HuH-7 (cell line): Measurements from ENCODE around the gene FNDC3B.

Source experiments
- DNase-seq: peaks from one replicate; pipeline ENCODE4 v3.0.0; 2011; ENCODE audit warnings: low spot score

The FNDC3B gene

DNA sequence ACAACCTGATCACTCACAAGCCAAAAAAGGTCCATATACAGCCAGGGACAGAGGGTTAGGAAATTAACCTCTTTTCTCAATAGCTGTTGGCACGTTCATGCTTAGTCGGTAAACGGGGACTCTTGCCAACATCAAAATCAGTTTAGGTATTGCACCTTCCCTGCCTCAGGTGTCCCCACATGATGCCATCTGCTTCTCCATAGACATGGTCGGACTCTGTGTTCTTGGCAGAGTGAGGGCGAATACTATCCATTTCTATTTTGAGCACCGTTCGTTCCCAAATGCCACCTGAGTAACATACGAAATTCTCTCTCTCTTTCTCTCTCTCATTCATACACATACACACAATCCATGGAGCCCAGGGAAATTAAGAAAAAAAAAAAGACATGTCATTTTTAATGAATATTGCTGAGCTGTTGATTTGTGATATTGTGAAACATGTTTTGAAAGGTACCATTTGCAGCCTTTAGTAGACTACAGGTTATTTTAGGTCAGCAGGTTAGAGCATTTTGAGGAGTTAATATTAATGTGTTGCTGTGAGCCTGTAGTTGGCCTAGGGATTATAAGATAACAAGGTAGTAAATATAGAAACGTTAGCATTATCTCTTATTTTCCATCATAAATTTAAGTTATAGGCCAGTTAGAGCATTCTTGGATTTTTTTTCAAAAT lies 330.3 kb downstream of the FNDC3B start:
- no peak for DNase-seq

DNA sequence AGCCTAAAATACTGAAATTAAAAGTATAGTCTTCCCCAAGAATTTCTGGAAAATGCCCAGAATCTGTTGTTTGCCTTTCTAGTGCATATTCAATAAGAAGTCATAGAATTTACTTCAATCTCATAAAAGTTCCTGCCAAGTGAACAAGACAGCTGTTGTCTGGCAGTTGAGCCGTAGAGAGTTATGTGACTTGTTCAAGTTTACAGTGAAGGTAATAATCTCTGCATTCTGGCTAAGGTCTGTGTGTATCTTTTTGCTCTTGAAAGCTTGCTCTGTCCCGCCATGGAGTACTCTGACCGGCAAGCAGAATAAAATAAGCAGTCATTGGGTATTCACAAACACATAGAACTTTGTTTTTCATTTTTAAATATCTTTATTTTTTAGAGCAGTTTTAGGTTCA lies 331.0 kb downstream of the FNDC3B start:
- DNase-seq: no peak

DNA sequence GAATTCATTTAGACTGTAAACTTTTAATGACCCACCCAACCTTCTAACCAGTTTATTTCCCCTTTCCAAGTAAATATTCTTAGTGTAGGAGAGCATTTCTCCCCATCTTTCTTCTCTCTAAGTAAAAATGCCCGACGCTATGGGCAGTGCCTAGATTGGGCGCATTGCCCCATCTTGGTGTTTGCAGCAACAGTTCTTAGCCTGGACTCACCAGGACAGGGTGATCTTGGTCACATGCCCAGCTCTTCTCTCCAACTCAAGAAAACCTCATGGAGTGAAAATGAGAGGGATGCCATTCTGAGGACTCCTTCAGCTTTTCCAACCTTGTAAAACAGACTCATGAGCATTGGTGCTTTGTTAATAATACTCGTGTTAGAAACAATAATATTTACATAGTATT lies 332.2 kb downstream of the FNDC3B start:
- DNase-seq: no peak

DNA sequence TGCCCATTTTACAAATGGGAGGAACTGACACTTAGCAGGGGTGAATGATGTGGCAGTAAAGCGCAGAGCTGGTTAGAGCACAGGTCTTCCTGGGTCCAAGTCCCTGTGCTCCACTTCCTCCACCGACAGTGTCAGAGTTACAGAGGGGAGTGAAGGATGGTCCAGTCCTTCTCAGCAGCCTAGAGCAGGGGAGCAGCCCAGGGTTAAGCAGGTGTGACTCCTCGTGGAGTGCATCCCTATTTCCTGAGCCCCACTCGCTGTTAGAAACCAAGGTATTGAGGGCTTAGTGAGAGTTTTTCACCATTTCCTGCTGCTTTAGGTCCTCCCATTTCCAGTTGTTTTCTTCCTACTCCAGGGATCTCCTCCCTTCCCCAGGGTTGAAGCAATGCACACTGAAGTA lies 333.5 kb downstream of the FNDC3B start:
- no peak for DNase-seq

- no peak for DNase-seq
These were observed 334.5 kb downstream of the FNDC3B start for GRCh38 chr3:172373912-172374311.

DNA sequence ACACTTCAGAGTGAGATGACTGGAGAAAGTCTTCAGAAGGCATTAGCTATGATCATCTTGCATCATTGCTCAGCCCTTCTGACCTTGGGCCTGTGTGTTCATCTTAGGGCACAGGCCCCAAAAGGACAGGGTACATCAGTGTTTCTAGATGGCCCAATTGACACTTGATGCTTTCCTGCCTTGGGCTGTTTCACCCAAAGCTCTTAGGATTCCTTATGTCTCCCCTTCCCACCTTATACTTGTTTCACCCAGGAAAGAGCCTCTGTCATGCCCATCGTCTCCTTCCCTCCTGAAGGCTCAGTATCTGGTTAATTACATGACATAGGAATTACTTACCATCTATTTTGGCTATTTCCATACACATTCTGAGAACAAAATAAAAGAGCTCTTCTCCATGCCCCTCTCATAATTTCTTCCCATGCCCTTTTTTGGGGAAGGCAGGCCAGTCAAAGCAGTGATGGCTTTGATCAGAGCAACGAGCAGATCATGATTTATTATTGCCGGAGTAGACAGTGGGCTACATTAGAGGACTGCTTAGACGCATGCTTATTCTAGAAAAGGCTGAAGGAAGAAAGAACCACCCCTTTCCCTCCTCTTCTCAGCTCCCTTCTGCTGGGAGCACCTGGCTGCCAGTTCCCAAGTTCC lies 335.9 kb downstream of the FNDC3B start:
- no peak for DNase-seq

- no peak for DNase-seq
These were observed 337.0 kb downstream of the FNDC3B start for GRCh38 chr3:172376402-172376801.

- DNase-seq: no peak
These were observed 337.5 kb downstream of the FNDC3B start for GRCh38 chr3:172376881-172377280.

DNA sequence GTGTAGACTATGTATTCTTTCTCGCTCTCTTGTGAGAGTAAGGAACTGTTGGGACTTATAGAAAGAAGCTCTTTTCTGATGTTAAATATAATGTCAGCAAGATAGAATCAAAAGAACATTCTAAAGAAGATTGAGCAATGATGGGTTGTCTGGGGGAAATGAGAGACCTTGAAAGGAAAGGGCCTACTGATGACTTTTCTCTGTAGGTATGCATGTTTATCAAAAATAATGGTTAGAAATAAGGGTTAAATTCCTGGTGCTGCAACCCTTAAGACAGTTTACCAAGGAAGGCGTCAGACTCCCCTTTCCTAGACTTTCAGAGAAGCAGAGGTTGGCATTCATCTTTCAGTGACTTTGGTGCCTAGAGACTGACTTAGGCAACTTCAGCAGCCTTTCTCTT lies 339.1 kb downstream of the FNDC3B start:
- no peak for DNase-seq

- no peak for DNase-seq
These were observed 340.0 kb downstream of the FNDC3B start for GRCh38 chr3:172379372-172379771.

DNA sequence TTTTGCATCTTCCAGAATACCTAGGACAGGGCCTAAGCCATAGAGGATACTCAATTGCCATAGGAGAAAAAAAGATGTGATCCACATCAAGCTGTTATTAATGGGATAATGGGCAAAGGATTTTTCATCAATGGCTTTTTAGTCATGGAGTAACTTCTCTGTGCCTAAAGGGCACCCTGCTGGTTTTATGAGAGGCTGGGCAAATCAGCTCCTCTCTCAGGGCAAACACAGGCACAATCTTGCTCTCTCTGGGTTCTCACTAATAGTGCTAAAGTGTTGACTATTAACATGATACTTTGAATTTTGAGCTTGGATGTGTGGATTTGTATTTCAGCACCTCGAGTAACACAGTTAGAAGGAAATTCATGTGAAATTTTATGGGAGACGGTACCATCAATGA lies 341.3 kb downstream of the FNDC3B start:
- DNase-seq: no peak

- no peak for DNase-seq
These were observed 344.0 kb downstream of the FNDC3B start for GRCh38 chr3:172383306-172383796.

- no peak for DNase-seq
These were observed 345.5 kb downstream of the FNDC3B start for GRCh38 chr3:172384836-172385235.

DNA sequence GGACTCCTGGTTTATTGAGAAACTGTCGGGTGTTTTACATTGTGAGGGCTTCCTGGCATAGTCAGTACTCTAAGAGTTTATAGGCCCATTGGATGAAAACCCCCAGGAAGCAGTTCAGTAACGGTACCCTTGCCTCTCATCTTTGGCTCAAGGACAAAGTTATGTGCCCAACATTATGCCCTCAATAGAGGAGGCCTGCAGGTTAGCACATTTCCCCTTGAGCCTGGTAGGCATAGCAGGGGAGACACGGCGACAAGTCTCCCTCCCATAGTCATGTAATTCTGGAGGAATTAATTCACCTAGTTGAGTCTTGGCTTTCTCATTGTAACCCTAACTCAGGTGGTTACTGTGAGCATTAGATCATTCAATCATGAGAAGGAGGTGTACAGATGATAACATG lies 348.4 kb downstream of the FNDC3B start:
- DNase-seq: no peak

DNA sequence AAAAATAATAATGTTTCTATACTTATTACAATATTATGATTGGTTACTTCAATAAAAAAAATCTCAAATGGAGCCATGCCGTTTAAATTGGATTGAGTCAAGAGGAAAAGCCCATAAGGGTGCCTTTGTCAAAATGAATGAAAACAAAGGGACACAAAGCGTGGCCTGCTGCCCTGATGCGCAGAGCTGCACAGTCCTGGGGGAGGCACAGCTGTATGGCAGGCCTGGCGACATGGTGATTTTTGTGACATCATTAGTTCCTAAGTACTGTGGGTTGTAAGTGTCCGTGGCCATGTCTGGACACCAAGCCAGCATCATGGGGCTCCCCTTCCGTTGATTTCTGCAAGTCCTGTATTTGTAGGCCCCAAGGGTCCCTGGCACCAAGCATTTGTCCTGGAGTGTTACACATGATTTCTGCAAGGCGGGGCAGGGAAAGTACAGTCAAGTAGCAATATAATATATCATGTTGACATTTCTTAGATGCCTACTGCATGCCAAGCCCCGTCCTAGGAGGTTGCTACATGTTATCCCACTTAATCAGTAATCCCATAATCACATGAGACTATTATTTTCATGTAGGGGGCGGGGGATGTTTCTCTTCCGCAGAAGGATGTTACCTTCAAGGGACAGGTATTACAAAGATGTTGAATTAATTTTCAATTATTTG lies 349.2 kb downstream of the FNDC3B start:
- no peak for DNase-seq

- DNase-seq: no peak
These were observed 351.4 kb downstream of the FNDC3B start for GRCh38 chr3:172390792-172391191.

- DNase-seq: no peak
These were observed 352.4 kb downstream of the FNDC3B start for GRCh38 chr3:172391592-172392302.

DNA sequence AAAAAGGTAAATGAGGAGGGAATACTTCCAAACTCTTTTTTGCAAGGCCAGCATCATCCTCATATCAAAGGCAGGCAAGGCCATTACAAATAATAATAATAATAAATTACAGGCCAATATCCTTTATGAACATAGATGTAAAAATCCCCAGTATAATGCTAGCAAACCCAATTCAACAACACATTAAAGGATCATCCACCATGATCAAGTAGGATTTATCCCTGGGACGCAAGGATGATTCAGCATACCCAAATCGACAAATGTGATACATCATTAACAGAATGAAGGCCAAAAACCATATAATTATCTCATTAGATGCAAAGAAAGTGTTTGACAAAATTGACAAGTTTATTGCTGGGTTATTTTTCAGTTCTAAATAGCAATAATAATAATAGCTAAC lies 355.3 kb downstream of the FNDC3B start:
- no peak for DNase-seq

DNA sequence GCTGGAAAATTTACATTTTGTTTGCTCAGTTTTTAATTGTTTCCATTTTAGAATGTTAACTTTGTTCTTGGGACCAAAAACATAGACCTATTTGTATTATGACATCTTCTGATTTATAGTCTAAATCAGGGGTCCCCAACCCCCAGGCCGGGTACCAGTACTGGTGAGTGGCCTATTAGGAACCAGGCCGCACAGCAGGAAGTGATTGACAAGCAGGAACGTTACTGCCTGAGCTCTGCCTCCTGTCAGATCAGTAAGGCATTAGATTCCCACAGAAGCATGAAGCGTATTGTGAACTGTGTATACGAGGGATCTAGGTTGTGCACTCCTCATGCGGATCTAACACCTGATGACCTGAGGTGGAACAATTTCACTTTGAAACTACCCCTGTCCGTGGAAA lies 357.0 kb downstream of the FNDC3B start:
- no peak for DNase-seq

DNA sequence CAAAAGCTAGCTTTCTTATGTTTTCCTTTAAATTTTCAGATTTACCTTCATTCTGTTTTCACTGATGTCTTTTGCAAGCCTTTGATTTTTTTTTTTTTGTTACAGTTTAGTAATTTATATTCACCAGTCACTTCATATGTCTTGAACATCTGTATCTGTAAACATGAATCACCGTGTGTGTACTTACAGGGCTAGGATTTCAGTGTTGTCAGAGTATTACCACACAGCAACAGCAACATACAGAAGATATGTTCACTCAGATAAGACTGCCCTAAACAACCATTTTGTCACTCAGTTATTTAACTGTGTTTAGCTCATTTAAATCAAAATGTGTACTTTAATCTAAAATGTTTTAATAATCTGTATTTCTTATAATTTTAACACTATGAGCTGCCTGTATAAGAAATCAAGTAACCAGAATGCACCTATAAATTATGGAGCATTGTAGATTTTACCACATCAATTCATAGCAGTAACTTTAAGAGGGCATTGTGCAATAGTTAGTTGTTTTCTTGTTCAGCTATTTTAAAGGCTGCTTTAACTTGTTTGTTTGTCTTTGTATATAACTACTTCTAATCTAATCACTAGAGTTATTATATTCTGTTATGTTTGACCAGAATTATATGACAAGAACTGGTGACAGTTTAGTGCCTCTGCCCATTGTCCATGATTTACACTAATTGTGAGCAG lies 358.5 kb downstream of the FNDC3B start:
- DNase-seq: peak; percentile 61

GRCh38 chr3:172398484-172398883 lies 359.1 kb downstream of the FNDC3B start:
- DNase-seq: no peak

DNA sequence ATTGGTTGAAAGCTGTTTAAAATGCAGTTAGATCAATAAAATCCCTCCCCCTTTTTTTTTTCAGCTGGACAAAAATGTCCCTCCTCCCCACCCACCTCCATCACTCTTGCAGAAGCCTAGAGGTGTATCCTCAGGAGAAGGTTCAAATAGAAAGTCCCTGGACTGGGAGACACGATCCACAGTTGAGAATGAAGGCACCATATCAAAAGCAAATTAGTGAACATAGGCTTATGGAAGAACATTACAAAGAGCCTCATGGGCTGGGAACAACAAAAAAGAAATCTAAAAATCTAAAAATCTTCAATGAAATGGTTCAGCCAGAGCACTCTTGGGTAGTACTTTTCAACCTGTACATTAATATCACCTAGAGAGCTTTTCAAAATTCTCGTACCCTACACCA lies 362.7 kb downstream of the FNDC3B start:
- DNase-seq: no peak
